Hepatic stellate cell (primary cell): ENCODE results near the gene ANKRD52.

Experiments
- DNase-seq: peaks from one replicate; pipeline ENCODE4 v3.0.0; 2011; ENCODE audit warnings: low spot score

ANKRD52 gene

DNA sequence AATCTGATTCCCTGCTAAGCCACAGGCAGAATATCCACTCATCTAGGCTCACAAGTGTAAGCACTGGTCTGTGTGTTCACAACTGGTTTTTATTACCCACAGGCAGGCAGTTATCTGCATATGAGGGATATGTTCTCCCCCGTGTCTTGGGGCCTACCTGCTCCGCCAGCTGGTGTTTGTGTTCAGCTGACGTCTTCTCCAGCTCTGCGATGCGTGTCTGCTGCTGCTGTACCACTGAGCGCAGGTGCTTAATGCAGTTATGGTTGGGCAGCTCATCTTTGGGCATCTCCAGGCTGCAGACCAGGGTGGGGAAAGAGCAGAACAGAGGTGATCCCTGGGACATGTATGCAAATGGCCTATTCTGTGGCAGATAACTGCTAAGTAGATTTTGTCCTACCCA, 50.2 kb downstream of the ANKRD52 start:
- no peak for DNase-seq

DNA sequence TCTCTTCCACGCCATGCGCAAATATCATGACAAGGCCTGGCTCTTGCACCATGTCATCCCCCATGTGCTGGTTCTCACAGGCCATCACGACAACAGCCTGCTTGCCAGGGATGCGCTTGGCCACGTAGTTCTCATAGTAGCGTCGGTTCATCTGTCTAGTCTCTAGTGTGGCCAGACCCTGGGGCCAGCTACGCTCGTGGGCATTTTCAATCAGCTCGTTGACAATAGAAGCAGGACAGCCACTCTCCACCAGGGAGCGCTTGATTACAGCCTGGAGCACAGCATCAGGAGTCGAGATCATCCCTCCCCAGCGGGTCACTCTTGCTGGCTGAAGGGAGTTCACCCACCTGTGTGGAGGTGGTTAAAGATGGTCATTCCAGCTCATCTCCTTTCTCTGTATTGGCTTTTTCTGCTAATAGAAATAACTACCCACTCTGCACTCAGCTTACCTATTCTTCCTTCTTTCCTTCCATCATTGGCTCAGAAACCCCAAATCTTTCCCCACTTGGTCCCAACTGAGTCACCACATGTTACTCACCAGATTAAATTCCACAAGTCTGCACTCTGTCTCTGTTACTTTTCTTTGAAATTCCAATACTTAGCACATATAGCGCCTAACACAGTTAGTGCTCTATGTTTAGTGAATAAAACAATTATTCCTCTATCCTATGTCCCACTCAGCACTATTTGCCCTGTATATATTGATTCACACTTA, 51.6 kb downstream of the ANKRD52 start:
- DNase-seq, result peak; percentile 57

DNA sequence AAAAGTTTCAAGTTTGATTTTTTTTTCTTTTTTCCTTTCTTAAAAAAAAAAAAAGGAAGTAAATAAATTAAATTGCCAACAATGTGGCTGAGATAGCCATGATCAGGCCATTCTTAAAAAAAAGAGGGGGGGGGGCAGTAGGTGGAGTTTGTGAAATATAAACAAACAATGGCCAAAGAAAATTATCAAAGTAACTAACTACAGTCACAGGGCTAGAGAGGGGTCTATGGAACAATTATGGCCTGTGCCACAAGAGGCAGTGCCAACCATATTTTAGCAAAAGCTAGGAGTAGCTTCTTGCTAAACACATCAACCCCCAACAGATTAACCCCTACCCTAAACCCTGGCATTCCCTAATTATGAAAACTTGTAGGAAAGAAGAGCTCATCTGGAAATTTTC, 52.7 kb downstream of the ANKRD52 start:
- no peak for DNase-seq

DNA sequence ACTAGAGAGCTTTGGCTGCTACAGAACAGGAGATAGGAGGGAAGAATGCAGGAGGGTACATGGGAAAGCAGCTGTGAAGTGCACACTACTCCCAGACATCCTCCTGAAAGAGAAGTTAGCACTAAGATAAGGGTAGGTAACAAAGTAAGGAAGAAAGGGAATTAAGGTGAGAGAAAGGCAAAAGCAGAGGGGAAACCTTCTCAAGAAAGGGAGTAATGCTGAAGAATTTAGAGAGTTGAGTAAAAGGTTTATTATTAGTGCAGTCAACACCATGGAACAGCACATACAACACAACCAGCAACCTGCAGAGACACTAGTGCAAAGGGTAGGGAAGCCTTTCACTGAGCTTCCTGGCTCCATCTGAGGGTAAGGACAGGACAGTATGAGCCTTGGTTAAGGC, 53.9 kb downstream of the ANKRD52 start:
- no peak for DNase-seq

DNA sequence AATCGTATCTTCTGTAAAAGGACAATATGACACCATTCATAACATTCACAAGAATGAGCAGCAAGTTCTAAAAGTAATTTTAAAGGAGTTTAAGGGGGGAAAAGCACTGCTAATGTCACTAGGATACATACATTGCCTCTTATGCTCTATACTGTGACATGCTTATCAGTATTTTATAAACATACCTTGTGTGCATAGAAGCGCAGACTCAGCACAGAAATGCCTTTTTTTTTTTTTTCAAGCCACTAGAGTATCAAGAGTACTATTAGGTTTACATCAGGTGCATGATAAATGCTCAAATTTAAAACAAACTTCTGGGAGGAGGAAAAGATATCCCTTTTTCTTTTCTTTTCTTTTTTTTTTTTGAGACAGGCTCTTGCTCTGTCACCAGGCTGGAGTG, 55.3 kb downstream of the ANKRD52 start:
- DNase-seq, result no peak

DNA sequence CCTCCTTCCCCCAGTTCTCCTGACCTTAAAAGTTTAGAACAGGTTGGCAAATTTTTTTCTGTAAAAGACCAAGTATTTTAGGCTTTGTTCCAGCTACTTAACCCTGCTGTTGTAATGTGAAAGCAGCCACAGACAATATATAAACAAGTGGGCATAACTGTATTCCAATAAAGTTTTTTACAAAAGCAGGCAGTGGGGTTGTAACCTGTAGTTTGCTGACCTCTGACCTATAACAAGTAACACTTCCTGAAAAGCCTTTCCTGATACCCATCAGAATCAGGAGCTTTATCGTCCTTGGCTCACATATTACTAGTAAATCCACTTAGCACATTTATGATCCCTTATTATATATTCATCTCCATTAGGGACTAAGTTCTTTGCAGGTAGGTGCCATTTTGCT, 55.8 kb downstream of the ANKRD52 start:
- DNase-seq, result no peak

DNA sequence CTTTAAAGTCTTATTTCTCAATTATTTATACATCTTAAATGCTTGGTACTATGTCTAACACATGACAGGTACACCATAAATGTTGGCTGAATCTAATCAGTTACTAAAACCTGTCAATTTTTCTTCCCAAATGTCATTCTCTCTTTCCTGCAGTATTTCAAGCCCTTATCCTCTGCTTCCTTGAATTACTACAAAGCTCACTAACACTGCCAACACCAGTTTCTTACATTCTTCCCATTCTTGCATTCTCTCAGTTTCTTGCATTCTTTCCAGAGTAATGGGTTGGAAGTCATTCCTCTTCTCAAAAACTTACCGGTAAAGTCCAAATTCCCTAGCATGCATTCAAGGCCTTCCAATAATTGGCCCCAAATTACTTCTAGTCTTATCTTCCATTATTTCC, 59.3 kb downstream of the ANKRD52 start:
- DNase-seq, result no peak

DNA sequence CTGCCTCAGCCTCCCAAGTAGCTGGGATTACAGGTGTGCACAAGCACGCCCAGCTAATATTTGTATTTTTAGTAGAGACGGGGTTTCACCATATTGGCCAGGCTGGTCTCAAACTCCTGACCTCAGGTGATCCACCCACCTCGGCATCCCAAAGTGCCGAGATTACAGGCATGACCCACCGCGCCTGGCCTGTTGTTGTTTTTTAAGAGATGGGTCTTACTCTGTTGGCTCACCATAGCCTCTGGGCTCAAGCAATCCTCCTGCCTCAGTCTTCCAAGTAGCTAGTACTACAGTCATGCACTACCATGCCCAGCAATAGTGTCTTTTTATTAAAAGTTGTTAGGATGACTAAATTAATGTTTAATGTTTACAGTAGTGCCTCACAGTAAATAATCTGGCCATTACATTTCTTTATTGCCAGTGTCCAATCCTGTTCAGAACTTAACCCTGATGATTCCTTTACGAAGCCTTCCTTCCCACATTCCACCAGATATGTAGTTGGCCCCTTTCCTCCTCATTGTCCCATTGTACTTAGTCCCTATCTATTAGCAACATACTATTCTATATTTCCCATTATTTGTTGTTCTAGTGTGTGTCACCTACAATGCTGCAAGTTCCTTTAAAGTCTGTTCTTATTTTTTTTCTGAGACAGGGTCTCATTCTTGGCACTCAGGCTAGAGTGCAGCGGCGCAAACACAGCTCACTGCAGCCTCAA, 60.1 kb downstream of the ANKRD52 start:
- no peak for DNase-seq

DNA sequence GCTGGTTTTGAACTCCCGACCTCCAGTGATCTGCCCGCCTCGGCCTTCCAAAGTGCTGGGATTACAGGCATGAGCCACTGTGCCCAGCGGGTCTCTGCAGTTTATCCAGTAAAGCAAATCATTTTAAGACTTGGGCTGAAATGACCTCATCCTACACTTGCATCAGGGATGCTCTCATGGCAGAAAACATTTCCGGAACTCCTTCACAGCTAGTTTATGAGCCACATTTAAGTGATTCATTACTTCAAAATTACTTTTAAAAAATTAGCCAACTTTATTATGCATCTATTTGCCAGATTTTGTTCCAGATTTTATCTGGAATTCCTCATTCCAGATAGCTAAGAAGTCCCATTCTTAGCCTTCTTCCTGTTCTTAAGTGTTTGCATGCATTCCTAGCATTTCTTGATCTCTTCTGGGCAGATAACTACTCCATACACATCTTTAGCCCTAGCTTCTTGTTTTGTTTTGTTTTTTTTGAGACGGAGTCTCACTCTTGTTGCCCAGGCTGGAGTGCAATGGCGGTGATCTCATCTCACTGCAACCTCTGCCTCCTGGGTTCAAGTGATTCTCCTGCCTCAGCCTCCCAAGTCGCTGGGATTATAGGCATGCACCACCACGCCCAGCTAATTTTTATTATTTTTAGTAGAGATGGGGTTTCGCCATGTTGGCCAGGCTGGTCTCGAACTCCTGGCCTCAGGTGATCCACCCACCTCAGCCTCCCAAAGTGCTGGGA, 61.2 kb downstream of the ANKRD52 start:
- DNase-seq, result peak; percentile 82

DNA sequence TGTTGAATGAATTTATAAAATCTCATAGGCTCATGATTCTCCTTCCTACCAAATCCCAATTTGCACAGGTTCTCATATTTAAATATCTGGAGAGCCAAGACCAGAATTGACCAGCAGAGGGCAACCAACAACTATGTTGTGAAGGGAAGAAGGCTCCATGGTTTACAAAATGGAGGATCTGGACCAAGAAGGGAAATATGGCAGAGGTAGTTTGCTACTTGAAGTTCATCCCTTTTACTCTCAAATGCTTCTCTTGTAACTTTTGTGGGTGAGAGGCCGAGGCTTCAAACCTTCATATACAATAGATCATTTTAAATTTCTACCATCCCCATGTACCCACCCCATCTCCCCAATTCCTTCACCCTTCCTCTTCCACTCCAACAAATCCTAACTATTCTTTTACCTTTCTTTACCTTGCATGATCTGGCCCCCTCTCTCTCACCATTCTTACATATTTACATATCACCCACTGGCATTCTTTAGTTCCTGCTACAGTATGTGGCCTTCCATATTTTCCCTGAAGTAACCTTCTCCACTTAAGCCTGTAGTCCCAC, 65.1 kb downstream of the ANKRD52 start:
- peak; percentile 75 for DNase-seq

DNA sequence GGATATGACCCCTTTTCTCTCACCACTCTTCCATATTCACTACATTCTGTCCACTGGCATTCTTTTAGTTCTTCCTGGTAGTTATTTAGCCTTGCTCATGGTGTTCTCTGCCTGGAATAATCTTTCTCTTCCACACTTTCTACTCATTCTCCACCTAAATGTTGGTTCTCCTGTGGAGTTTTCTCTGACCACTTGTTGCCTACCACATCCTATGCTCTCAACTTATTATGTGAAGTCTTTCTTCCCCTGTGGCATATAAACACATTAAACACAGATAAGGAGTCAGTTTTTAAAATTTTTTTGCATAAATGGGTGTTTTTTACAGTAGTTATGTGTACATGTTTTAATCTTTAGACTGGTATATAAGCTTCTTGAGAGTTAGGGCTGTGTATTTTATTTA, 65.6 kb downstream of the ANKRD52 start:
- DNase-seq, result no peak

DNA sequence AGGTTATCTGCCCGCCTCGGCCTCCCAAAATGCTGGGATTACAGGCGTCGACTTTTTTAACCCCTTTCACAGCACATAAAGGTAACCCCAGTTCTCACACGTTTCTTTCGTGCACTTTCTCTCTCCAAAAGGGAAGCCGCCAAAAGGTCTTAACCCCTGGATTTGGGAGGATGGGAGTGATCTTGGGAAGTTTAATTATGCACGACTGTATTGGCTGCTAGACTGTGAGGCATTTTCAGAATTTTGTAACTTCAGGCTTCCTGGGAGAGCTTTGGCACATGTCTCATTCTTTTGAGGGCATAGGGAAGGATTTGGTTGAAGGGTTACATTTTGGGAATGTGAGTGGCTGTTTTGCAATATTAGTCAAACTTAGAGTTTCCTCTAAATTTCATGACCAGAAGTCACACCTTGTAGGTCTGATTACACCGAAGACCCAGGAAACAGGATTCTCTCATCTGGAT, 67.5 kb downstream of the ANKRD52 start:
- DNase-seq, result peak; percentile 26

DNA sequence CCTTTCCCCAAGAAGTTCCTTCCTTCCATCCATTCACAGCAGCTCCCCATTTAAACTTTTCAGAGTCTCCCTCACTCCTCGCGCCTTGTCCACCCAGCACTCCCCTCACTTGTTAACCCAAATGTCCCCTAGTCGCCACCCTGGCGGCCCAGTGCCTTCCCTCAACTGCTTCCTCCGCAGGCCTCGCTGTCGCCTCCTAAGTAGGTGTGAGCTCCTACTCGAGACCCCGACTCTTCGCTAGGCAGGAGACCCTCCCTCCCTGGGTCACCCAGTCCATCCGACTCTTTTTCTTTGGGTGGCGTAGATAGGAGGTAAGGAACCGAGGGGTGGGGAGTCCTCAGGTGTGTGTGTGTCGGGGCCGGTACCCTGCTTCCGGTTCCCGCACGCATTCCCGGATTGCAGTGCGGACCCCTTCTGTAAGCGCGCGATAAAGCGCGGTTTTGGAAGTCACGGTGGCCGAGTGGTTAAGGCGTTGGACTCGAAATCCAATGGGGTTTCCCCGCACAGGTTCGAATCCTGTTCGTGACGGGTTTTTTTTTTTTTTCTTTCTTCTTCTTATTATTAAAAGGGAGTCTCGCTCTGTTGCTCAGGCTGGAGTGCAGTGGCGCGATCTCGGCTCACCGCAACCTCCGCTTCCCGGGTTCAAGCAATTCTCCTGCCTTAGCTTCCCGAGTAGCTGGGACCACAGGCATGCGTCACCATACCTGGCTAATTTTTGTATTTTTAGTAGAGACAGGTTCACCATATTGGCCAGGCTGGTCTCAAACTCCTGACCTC, 68.1 kb downstream of the ANKRD52 start:
- peak; percentile 63 for DNase-seq

DNA sequence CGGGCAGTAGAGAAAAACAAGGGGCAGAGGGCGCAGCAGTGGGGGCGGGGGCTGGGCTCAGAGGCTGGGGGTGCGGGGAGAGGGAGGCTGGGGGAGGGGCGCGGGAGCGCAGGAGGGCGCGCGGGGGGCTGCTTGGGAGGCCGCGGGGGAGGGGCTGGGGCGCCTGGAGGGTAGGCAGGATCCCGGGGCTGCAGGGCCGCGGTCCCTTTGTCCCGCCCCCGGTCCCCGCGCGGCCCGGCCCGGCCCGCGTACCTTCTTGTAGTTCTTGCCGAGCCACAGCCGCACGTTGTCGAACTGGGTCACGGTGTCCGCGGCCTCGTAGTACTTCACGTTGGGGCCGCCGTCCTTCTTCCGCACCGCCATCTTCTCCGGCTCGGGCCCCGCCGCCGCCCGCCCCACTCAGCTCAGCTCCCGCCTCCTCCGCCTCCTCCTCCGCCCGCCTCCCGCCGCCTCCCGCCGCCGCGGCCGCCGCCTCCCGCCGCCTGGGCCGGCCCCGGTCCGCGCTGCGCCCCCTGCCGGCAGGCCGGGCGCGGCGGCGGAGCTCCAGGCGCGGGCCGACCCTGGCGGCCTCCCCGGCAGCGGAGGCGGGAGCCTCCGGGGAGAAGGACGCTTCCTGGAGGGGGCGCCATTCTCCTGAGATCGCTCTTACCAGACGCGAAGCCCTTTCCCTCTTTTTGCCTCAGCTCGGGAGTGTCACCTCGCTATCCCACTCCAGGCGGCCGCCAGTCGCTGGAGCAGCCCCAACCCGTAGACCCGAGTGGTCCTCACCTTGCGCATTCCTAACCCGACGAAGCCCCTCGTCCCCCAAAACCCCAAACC, 68.9 kb downstream of the ANKRD52 start, which contains the start of gene SMARCC2:
Gene SMARCC2, minus strand, starts transcription at position 385 of the 819 bp plus-strand sequence. Its CDS starts 22 bp downstream, at position 363.
- DNase-seq, result peak; percentile 92

DNA sequence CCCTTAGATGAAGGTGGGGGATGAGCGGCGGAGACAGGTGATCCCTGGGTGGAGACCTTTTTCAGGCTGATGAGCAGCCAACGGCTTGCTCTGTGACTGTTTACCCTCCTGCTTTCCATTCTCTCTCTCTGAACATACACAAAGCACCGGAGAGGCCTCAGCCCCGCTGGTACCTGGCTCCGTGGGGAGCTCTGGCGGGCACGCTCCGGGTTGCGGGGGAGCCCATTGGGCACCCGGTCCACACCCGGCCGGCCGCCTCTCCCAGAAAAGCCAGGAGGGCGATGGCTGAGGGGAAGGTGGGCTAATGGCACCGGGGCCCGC, 69.4 kb downstream of the ANKRD52 start:
- DNase-seq, result no peak

DNA sequence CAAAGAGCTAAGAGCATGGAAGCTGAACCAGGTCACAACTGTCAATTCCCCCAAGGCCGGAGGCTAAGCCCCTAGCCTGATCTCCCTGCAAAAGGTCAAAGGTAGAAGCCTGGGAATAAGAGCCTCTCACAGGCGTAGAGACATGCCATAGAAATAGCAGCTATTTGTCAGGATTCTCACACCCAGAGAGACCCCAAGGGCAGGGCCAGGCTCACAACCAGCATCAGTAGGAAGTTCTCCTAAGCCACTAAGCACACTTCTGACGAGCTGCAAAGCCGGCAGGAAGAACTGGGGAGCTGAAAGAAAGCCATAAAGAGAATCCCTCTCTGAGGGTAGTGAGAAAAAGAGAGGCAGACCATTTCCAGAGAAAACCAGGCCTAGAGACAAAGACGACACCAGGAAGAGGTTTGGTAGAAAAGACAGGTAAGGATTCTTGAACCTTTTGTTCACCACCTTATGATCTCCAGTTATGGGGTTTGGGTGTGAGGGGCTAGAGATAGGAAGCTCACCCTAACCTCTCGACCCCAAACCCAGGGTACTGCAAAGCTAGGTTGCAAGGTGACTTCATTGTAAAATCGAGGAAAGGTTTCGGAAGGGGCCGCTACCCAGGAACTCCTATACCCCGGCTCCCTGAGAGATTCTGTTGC, 69.9 kb downstream of the ANKRD52 start:
- DNase-seq, result no peak
